ENCODE measurements around the gene C1orf167.

DNA sequence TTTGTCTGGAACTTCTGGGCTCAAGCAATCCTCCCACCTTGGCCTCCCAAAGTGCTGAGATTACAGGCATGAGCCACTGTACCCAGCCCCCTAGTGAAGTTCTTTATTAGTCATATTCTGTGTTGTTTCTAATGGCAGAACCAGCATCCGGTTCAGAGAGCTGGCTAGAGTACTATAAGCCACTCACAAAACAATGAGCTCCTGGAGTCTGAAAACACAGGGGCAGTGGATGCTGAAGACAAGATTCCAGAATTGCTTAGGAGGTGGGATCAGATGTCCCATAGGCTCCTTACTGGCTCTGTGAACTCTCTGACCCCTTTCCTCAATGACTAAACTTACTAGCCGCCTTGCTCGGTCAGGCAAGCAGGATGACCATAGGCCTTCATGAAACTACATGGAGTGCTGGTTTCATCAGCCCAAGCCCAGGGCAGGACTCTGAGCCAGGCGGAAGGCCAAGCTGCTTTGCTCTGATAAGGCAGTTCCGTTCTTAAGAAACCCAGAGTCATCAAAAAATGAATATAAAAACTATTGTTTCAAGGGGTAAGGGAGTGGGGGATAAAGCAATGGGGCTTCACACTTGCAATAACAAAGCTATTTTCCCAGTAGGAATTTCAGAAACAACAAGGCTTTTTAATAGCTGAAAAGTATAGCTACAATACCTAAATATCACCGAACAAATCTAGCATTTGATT, 35.7 kb downstream of the C1orf167 start:
- TF ChIP-seq, protein P1, sequence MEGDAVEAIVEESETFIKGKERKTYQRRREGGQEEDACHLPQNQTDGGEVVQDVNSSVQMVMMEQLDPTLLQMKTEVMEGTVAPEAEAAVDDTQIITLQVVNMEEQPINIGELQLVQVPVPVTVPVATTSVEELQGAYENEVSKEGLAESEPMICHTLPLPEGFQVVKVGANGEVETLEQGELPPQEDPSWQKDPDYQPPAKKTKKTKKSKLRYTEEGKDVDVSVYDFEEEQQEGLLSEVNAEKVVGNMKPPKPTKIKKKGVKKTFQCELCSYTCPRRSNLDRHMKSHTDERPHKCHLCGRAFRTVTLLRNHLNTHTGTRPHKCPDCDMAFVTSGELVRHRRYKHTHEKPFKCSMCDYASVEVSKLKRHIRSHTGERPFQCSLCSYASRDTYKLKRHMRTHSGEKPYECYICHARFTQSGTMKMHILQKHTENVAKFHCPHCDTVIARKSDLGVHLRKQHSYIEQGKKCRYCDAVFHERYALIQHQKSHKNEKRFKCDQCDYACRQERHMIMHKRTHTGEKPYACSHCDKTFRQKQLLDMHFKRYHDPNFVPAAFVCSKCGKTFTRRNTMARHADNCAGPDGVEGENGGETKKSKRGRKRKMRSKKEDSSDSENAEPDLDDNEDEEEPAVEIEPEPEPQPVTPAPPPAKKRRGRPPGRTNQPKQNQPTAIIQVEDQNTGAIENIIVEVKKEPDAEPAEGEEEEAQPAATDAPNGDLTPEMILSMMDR (IDR thresholded peaks at IDR 0.05; ENCODE audit: low read depth, low read length) = no peak
- no peak for TF ChIP-seq EZH2phosphoT487 (IDR thresholded peaks at IDR 0.05; ENCODE audit: low read depth)

Data from OCI-LY3 (cell line).